Activated CD8-positive, alpha-beta T cell treated with anti-CD3 and anti-CD28 coated beads for 36 hours (primary cell): ENCODE data around the gene RNASEH2B. TPM values are rescaled to one million over a fixed set of nuclear protein-coding genes. Genes with fewer than 3 reads are reported as not detected.

Experiments
- ATAC-seq: fragments of 200-7000 bp; cut with Tn5 transposase; one replicate; pipeline ENCODE4 v1.10.0; 2021; ENCODE audit warnings: mild to moderate bottlenecking, moderate library complexity
- CTCF ChIA-PET: fragments of 350-600 bp; sonication (Branson Sonifier 250); formaldehyde crosslinking; loops from one replicate; lab custom pipeline; 2021; ENCODE audit warnings: antibody characterized with exemption; lab: Charles Lee
- POLR2A ChIA-PET: fragments of 350-600 bp; sonication (Branson Sonifier 250); formaldehyde crosslinking; loops from one replicate; lab custom pipeline; 2021; ENCODE audit warnings: antibody characterized with exemption; lab: Charles Lee
- DNase-seq: peaks from one replicate; pipeline ENCODE4 v3.0.0-alpha.2; 2020
- H3K27ac Mint-ChIP-seq: one replicate; pipeline ENCODE4 v1.8.0; 2021; ENCODE audit warnings: mild to moderate bottlenecking, mixed read lengths
- H3K27me3 Mint-ChIP-seq: one replicate; pipeline ENCODE4 v1.8.0; 2021; ENCODE audit warnings: mixed read lengths
- H3K36me3 Mint-ChIP-seq: one replicate; pipeline ENCODE4 v1.8.0; 2021; ENCODE audit warnings: low read depth, mixed read lengths
- H3K4me1 Mint-ChIP-seq: one replicate; pipeline ENCODE4 v1.8.0; 2021; ENCODE audit warnings: low read depth, mixed read lengths
- H3K4me3 Mint-ChIP-seq: one replicate; pipeline ENCODE4 v1.8.0; 2021; ENCODE audit warnings: mild to moderate bottlenecking, moderate library complexity, mixed read lengths
- H3K9me3 Mint-ChIP-seq: one replicate; pipeline ENCODE4 v1.8.0; 2021; ENCODE audit warnings: mixed read lengths
- intact Hi-C: fragments of 100-400 bp; cut with micrococcal nuclease; formaldehyde crosslinking; loops from one replicate; pipeline ENCODE4 v1.10.0; 2022
- total RNA-seq, 2 experiments: library from RNA; stranded (reverse); gene quantifications; one replicate each; pipeline ENCODE4 v1.2.3, GENCODE V29; 2021
- TF ChIP-seq, protein P1 (sequence below): fragments of 200-600 bp; IDR thresholded peaks from one replicate; pipeline ENCODE4 v1.8.0; 2022; ENCODE audit warnings: antibody characterized with exemption, mild to moderate bottlenecking

RNASEH2B gene
- total RNA-seq, 2 experiments from 2014 or later, result 63.5 to 69.4 TPM

DNA sequence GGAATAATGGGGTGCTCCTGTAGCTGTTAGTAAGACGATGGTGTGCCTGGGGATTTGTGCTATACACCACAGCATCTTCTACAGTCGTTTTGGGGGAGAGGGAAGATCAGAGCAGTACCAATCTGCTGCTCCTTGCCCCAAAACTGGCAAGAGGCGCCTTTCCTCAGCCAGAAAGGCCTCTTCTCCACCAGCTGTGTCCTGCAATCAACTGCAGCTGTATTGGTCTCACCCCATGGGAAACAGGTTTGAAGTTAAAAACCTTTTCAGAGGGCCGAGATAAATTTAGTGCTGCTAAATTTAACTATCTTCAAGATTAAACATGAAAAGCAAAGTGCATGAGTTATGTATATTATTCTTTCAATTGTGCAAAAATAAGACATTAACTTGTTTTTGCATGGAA, 1.2 kb upstream of the RNASEH2B start:
- ChIA-PET POLR2A (interaction anchor here (5.6 kb wide), 1 partner anchor 15 kb away, joined by 55 read pairs; no protein-coding TSS in a partner anchor), CTCF (interaction anchor here (1.5 to 8.5 kb wide), 3 partner anchors 15 to 1115 kb away, joined by 3 to 78 read pairs (median 4); no protein-coding TSS in a partner anchor)
- no peak overlapping the region for H3K27ac Mint-ChIP-seq
- H3K4me3 Mint-ChIP-seq, result no peak overlapping the region
- H3K4me1 Mint-ChIP-seq, result peaks cover 18% of the 10 kb centered on the region
- peaks cover 4% of the 10 kb centered on the region for H3K36me3 Mint-ChIP-seq
- no peaks in the 10 kb centered on the region for H3K27me3 Mint-ChIP-seq
- no peaks in the 10 kb centered on the region for H3K9me3 Mint-ChIP-seq
- no peak for DNase-seq
- intact Hi-C loops, result no loop called here
- no peak for ATAC-seq
- TF ChIP-seq, protein P1, sequence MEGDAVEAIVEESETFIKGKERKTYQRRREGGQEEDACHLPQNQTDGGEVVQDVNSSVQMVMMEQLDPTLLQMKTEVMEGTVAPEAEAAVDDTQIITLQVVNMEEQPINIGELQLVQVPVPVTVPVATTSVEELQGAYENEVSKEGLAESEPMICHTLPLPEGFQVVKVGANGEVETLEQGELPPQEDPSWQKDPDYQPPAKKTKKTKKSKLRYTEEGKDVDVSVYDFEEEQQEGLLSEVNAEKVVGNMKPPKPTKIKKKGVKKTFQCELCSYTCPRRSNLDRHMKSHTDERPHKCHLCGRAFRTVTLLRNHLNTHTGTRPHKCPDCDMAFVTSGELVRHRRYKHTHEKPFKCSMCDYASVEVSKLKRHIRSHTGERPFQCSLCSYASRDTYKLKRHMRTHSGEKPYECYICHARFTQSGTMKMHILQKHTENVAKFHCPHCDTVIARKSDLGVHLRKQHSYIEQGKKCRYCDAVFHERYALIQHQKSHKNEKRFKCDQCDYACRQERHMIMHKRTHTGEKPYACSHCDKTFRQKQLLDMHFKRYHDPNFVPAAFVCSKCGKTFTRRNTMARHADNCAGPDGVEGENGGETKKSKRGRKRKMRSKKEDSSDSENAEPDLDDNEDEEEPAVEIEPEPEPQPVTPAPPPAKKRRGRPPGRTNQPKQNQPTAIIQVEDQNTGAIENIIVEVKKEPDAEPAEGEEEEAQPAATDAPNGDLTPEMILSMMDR, result no peak

DNA sequence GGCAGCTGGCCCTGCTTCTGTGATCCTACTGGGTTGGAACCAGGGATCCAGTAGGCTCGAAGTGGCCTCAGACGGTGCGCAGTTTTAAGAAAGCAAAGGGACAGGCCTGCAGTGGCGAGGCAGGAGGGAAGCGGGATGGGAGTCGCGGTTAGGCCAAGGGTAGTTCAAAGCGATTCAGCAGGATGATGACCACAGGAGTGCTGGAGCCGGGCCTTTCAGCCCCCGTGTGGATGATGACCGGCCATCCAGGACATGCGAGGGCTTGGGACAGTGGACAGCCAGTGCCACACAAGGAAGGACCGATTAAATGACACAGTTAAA, 854 bp downstream of the RNASEH2B start:
- DNase-seq (no peak), ATAC-seq (no peak)
- Mint-ChIP-seq H3K36me3 (peaks cover 4% of the 10 kb centered on the region), H3K4me1 (peaks cover 37% of the 10 kb centered on the region), H3K9me3 (no peaks in the 10 kb centered on the region), H3K27me3 (no peaks in the 10 kb centered on the region), H3K4me3 (peak overlapping the region; percentile 96), H3K27ac (peak overlapping the region; percentile 98)
- intact Hi-C loops, result loop anchor here (2.0 to 10.0 kb wide), 5 partner anchors 108 to 974 kb away; partner anchors contain the start of gene SPRYD7
- ChIA-PET CTCF (interaction anchor here (2.3 to 8.5 kb wide), 3 partner anchors 17 to 974 kb away, joined by 8 to 78 read pairs (median 27); partner anchors contain the start of gene SPRYD7), POLR2A (interaction anchor here (1.2 to 5.6 kb wide), 2 partner anchors 17 to 785 kb away, joined by 5 to 55 read pairs; no protein-coding TSS in a partner anchor)
- TF ChIP-seq, protein P1, result no peak

DNA sequence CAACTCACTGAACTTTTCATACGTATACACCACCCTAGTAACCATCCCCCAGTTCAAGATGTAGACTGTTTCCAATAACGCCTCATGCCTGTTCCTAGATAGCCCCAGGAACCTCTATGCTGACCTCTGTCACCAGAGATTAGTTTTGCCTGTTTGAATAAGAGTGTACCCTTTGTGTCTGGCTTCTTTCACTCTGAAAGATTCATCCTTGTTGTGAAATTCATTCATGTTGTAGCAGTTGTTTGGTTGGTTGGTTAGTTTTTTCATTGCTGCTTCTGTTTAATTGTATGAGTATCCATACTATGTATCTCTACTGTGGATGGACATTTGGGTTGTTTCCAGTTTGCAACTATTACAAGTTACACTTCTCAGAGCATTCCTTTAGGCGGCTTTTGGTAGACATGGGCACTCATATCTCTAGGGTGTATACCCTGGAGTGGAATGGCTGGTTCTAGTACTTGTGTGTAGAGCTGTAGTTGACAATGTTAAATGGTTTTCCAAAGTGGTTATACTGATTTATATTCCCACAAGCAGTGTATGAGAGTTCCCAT, 1.6 kb downstream of the RNASEH2B start:
- TF ChIP-seq, protein P1, result no peak
- DNase-seq (no peak), ATAC-seq (peak; percentile 5)
- peaks cover 42% of the 10 kb centered on the region for H3K4me1 Mint-ChIP-seq
- H3K27me3 Mint-ChIP-seq, result no peaks in the 10 kb centered on the region
- peak overlapping the region; percentile 98 for H3K27ac Mint-ChIP-seq
- H3K9me3 Mint-ChIP-seq, result no peaks in the 10 kb centered on the region
- H3K4me3 Mint-ChIP-seq, result peak overlapping the region; percentile 96
- peaks cover 4% of the 10 kb centered on the region for H3K36me3 Mint-ChIP-seq
- POLR2A ChIA-PET, result interaction anchor here (1.0 to 5.6 kb wide), 3 partner anchors 18 to 830 kb away, joined by 4 to 55 read pairs (median 4); no protein-coding TSS in a partner anchor
- CTCF ChIA-PET, result interaction anchor here (0.8 to 8.5 kb wide), 43 partner anchors 9 to 975 kb away, joined by 3 to 78 read pairs (median 4); partner anchors contain the start of genes SPRYD7 and TRIM13
- intact Hi-C loops, result loop anchor here (2.0 to 10.0 kb wide), 5 partner anchors 109 to 974 kb away; partner anchors contain the start of gene SPRYD7

DNA sequence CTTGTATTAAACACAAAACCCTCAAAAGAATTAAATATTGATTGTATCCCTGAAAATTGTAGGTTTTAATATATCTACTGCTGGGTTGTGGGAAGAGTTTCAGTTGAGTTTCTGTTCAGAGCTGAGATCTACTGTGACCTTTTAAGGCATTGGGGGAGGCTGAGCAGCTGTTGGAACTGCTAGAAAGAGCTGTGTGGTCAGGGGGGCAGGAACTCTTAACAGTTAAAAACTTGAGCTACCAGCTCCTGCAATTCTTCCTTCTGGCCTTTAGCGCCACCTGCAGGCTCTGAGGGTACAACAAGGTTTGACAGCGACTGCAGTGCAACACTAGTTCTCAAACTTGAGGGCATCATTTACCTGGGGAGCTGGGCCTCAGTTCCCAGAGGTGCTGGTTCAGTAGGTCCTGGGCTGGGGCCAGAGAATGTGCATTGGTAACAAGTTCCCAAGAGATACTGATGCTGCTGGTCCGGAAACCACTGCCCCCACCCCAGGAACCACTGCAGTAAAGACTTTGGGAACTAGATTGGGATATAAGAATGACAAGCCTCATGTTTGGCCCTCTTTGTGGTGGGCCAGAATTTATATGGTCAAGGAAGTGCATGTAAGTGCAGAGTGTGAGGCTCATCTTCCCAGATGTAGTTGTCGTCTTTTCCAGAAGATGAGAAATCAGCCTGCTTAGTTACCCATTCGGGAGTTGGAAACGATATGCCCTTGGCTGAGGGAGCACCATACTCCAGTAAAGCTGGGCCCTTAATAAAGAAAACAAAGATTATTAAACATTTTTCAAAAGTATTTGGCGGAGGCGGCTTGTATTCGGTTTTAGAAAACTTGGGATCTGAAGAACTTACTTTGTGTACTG, 2.6 kb downstream of the RNASEH2B start:
- H3K4me3 Mint-ChIP-seq, result peak overlapping the region; percentile 96
- intact Hi-C loops, result loop anchor here (2.0 to 10.0 kb wide), 6 partner anchors 110 to 975 kb away; partner anchors contain the start of gene SPRYD7
- DNase-seq (peak; percentile 98), ATAC-seq (peak; percentile 70)
- ChIA-PET CTCF (interaction anchor here (0.6 to 8.5 kb wide), 57 partner anchors 10 to 976 kb away, joined by 3 to 78 read pairs (median 4); partner anchors contain the start of genes SPRYD7 and TRIM13), POLR2A (interaction anchor here (0.8 to 5.6 kb wide), 4 partner anchors 19 to 831 kb away, joined by 3 to 55 read pairs (median 4); no protein-coding TSS in a partner anchor)
- peaks cover 10% of the 10 kb centered on the region for H3K36me3 Mint-ChIP-seq
- H3K27ac Mint-ChIP-seq, result peak overlapping the region; percentile 98
- H3K4me1 Mint-ChIP-seq, result peaks cover 52% of the 10 kb centered on the region
- H3K9me3 Mint-ChIP-seq, result no peaks in the 10 kb centered on the region
- TF ChIP-seq, protein P1, result peak; percentile 80
- H3K27me3 Mint-ChIP-seq, result no peaks in the 10 kb centered on the region
